ENCODE data around the gene EMC10.
"Not testable (repeated sequence)": the region's sequence is repeated elsewhere in the genome, so short reads cannot be mapped to it uniquely, and the experiment has no call there.

The EMC10 gene

DNA sequence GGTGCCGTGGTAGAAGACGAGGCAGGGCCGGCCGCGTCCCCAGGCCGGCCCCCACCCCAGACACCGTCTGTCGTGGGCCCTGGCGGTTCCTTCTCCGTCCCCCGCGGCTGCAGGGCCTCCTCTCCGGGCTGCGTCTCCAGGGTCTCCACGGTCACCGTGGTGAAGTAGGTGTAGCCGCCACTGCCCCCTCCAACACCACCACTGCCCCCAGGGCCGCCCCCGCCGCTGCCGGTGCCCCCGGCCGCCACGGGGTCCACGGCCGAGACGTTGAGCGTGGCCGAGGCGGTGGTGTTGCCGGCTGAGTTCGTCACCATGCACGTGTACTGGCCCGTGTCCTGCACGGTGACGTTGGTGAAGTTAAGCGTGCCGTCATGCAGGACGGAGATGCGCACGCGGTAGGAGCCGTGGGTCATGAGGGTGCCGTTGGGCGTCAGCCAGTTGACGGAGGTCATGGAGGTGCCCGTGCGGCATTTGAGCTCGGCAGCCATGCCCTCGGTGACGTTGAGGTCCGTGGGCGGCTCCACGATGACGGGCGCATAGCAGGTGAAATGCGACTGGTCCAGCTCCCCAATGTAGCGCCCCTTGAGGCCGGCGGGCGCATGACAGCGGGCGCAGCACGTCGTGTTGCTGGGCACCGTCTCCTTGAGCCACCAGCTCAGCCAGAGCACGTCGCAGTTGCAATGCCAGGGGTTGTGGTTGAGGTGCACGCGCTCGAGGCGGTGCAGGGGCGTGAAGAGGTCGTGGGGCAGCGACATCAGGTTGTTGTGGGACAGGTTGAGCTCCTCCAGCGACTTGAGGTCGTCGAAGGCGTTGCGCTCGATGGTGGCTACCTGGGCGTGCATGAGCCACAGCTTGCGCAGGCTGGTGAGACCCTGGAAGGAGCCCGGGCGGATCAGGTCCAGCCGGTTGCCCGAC is 42.0 kb downstream of the EMC10 start:
- TF ChIP-seq CTCF (IDR thresholded peaks at IDR 0.05; ENCODE audit: low read depth, low read length), result no peak

GRCh38 chr19:50519006-50519575 is 42.8 kb downstream of the EMC10 start:
- H3K4me3 ChIP-seq (ENCODE audit: low read depth, low read length), result no peak overlapping the region
- no peak for TF ChIP-seq CTCF (IDR thresholded peaks at IDR 0.05; ENCODE audit: low read depth, low read length)

More for the DNA sequence above, 42.0 kb downstream of the EMC10 start:
- H3K4me3 ChIP-seq (ENCODE audit: low read depth, low read length), result no peak overlapping the region

DNA sequence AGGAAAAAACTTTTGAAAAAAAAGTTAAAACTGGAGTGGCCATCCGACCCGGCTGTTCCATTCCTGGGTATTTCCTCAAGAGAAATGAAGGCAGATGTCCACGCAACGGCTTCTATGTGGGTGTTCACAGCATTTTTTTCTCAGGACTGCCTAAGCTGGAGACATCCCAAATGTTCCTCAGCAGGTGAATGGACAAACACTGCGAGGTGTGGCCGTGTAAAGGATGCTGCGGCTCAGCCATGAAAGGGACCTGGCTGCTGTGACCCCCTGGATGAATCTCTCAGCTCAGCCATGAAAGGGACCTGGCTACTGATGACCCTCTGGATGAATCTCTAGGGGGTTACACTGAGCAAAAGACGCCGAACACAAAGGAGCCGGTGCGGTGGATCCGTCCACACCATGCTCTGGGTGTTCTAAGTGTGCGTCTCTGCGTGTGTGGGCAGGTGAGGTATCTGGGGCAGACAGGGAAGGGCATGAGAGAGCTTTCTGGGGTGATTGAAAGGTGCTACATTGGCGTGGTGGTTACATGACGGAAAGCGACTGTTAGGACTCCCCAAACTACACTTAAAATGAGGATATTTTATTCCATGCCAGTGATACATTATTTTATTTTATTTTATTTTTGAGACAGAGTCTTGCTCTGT is 44.6 kb downstream of the EMC10 start:
- no peak overlapping the region for H3K4me3 ChIP-seq (ENCODE audit: low read depth, low read length)
- TF ChIP-seq CTCF (IDR thresholded peaks at IDR 0.05; ENCODE audit: low read depth, low read length), result no peak

- no peak overlapping the region for H3K4me3 ChIP-seq (ENCODE audit: low read depth, low read length)
- TF ChIP-seq CTCF (IDR thresholded peaks at IDR 0.05; ENCODE audit: low read depth, low read length), result no peak
These were observed 46.6 kb downstream of the EMC10 start for GRCh38 chr19:50522881-50523280.

DNA sequence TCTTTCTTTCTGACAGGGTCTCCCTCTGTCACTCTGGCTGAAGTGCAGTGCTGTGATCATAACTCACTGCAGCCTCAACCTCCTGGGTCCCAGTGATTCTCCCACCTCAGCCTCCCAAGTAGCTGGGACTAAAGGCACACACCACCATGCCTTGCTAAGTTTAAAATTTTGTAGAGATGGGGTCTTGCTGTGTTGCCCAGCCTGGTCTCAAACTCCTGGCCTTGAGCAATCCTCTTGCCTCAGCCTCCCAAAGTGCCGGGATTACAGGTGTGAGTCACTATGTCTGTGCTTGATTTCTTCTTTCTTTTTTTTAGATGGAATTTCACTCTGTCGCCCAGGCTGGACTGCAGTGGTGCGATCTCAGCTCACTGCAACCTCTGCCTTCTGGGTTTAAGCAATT is 51.7 kb downstream of the EMC10 start:
- not testable (repeated sequence) for H3K4me3 ChIP-seq (ENCODE audit: low read depth, low read length)

- H3K4me3 ChIP-seq (ENCODE audit: low read depth, low read length), result no peak overlapping the region
- TF ChIP-seq CTCF (IDR thresholded peaks at IDR 0.05; ENCODE audit: low read depth, low read length), result no peak
These were observed 54.9 kb downstream of the EMC10 start for GRCh38 chr19:50531171-50531612.

- TF ChIP-seq CTCF (IDR thresholded peaks at IDR 0.05; ENCODE audit: low read depth, low read length), result no peak
- no peak overlapping the region for H3K4me3 ChIP-seq (ENCODE audit: low read depth, low read length)
These were observed 56.6 kb downstream of the EMC10 start for GRCh38 chr19:50532952-50533351.

Data from WI38 (cell line).